ENCODE results near the gene LUC7L.

GRCh38 chr16:185213-185612 is 44.0 kb downstream of the LUC7L start:
- no peak for TF ChIP-seq MXI1 (IDR thresholded peaks at IDR 0.05; ENCODE audit: low read depth, low read length)
- no peak for TF ChIP-seq REST (IDR thresholded peaks at IDR 0.05; ENCODE audit: low read depth, low read length)
- TF ChIP-seq POLR2AphosphoS5 (IDR thresholded peaks at IDR 0.05; ENCODE audit: low read depth, low read length): no peak
- no peak for TF ChIP-seq EP300 (IDR thresholded peaks at IDR 0.05; ENCODE audit: borderline replicate concordance in 1 of 2, low read depth in 1 of 2, low read length in 1 of 2)
- no peak for TF ChIP-seq EZH2phosphoT487 (IDR thresholded peaks at IDR 0.05; ENCODE audit: borderline replicate concordance, low read depth)
- TF ChIP-seq RAD21 (IDR thresholded peaks at IDR 0.05; ENCODE audit: low read length): no peak
